ENCODE data around the gene PLSCR4.

Gene PLSCR4

DNA sequence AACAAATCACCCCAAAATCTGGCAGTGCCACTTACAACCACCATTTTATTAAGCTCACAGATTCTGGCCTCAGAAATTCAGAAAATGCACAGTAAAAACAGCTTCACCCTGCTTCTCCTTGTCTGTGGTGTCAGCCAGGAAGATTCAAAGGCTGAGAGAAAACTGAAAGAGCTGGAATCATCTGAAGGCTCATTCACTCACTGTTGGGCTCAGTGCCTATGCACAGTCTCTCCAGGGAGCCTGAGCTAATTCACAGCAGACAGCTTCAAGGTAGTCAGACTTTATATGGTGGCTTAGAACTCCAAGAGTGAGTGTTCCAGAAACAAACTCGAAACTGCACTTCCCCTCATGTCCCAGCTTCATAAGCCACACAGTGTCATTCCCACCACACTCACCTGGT is 73.4 kb downstream of the PLSCR4 start:
- no peak overlapping the region for H3K4me3 ChIP-seq (ENCODE audit: low read length)
- TF ChIP-seq, protein P1, sequence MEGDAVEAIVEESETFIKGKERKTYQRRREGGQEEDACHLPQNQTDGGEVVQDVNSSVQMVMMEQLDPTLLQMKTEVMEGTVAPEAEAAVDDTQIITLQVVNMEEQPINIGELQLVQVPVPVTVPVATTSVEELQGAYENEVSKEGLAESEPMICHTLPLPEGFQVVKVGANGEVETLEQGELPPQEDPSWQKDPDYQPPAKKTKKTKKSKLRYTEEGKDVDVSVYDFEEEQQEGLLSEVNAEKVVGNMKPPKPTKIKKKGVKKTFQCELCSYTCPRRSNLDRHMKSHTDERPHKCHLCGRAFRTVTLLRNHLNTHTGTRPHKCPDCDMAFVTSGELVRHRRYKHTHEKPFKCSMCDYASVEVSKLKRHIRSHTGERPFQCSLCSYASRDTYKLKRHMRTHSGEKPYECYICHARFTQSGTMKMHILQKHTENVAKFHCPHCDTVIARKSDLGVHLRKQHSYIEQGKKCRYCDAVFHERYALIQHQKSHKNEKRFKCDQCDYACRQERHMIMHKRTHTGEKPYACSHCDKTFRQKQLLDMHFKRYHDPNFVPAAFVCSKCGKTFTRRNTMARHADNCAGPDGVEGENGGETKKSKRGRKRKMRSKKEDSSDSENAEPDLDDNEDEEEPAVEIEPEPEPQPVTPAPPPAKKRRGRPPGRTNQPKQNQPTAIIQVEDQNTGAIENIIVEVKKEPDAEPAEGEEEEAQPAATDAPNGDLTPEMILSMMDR (conservative IDR thresholded peaks at IDR 0.05; ENCODE audit: low read depth, low read length), result no peak
- no peak for DNase-seq (ENCODE audit: low read depth)

DNA sequence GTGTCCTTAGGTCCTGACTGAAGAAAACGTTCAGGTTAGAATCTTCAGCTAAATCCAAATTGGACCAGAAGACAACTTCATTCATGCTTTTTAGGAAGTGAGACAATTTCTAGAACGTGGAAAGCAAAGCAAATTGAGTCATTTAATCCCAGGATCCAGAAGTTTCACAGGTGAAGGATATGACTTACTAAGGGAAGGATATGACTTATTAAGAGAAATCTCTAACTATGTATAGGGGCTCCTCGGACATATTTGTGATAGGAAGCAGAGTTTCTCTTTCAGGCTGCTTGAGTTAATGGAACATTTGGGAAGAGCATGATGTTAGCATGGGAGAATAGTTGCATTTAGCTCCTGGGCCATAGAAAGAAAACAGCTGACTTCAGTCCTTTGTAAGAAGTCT is 73.8 kb downstream of the PLSCR4 start:
- TF ChIP-seq, protein P1 (conservative IDR thresholded peaks at IDR 0.05; ENCODE audit: low read depth, low read length), result no peak
- no peak for DNase-seq (ENCODE audit: low read depth)
- no peak overlapping the region for H3K4me3 ChIP-seq (ENCODE audit: low read length)

DNA sequence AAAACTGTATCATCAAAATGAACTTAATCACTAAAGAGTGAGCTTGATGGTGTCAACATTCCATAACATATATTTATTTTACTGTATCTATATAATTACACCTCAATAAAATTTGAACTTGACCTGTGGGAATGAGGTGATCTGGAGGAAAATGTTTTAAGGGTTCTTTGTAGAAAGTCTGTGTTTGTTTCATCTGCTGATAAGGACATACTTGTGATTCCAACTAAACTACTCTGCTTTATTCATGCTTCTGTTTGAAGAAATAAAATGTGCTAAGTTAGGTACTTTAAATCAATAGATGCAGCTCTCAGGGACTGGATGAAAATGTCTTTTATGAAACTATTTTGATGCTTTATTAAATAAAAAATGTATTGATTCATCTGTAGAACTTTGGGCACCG is 78.3 kb downstream of the PLSCR4 start:
- H3K4me3 ChIP-seq (ENCODE audit: low read length), result no peak overlapping the region
- TF ChIP-seq, protein P1 (conservative IDR thresholded peaks at IDR 0.05; ENCODE audit: low read depth, low read length), result no peak
- no peak for DNase-seq (ENCODE audit: low read depth)

DNA sequence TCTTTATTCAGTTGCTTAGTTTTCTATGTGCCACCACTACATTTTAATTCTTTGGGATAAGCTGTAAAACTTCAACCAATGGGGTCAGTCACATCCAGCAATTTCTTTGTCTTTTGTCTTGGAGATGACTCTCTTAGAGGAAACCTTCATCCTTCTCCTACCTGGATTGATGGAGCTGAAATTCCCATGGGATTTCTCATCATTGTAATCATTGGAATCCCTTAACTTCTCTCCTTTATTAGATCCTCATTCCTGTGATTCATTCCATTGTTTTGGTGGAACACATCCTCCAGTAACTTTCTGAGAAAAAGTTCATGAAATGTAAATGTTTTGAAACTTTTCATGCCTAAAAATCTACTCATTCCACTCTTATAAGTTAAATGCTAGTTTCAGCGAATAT is 80.3 kb downstream of the PLSCR4 start:
- TF ChIP-seq, protein P1 (conservative IDR thresholded peaks at IDR 0.05; ENCODE audit: low read depth, low read length), result no peak
- DNase-seq (ENCODE audit: low read depth), result no peak
- H3K4me3 ChIP-seq (ENCODE audit: low read length), result no peak overlapping the region

DNA sequence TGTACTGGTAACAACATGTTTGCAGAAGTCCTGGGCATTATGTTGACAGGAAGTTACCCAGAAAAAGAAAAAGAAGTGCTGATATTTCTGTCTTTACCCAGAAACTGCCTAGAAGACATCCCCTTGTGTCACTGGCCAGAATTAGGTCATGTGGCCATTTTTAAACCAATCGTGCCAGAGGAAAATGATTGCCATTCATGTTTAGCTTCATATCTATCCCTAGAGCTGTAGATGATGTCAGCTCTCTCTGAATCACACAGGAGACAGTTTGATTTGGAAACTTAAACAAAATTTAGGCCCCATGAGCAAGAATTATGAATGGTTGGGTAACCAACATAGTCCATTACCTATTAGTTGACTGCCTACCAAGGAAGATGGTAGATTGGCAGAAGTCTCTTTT is 81.0 kb downstream of the PLSCR4 start:
- TF ChIP-seq, protein P1 (conservative IDR thresholded peaks at IDR 0.05; ENCODE audit: low read depth, low read length), result no peak
- H3K4me3 ChIP-seq (ENCODE audit: low read length), result no peak overlapping the region
- DNase-seq (ENCODE audit: low read depth), result no peak

DNA sequence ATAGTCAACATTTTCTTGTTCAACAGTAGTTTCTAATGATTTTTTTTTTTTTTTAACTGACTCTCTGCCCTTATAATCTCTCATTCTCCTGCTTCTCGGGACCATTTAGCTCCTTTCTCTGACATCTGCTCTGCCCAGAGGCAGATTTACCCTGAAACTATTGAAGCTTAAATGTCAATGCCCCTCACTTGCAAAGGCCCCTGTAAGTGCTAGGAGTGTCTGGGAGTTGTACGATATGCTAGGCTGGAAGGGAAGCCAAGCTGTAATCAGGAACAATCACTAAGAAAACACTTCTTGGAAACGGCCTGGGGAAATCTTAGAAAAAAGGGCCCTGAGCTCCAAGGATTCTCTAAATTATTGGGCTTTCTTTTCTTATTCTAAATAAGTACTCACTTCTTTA is 84.1 kb downstream of the PLSCR4 start:
- TF ChIP-seq, protein P1 (conservative IDR thresholded peaks at IDR 0.05; ENCODE audit: low read depth, low read length), result no peak
- DNase-seq (ENCODE audit: low read depth), result no peak
- H3K4me3 ChIP-seq (ENCODE audit: low read length), result no peak overlapping the region

DNA sequence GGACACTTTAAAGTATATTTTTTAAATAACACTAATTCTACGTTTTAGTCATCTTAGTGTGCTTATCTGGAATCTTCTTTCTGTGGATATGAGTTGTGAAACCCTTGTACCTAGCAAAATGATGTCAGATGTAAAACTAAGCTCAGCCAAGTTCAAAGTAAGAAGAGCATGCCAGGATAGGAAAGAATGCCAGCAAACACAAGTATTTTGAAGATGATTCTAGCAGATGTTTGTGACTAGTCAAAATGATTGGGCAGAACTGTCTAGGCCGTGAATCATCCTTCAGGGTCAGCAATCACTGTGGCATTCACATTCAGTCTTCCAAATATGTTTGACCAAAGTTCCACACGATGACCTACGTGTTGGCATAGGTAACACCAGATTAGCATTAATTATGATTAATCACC is 84.5 kb downstream of the PLSCR4 start:
- TF ChIP-seq, protein P1 (conservative IDR thresholded peaks at IDR 0.05; ENCODE audit: low read depth, low read length), result no peak
- DNase-seq (ENCODE audit: low read depth), result no peak
- no peak overlapping the region for H3K4me3 ChIP-seq (ENCODE audit: low read length)
